Measurements from ENCODE around the gene MEGF9. TPM values are rescaled to one million over a fixed set of nuclear protein-coding genes. Genes with fewer than 3 reads are reported as not detected.

Gene MEGF9
- total and polyA plus RNA-seq, 2 donors (not counting 1 experiment from before 2014, with no cell fraction given): 3.5 to 11.3 TPM

DNA sequence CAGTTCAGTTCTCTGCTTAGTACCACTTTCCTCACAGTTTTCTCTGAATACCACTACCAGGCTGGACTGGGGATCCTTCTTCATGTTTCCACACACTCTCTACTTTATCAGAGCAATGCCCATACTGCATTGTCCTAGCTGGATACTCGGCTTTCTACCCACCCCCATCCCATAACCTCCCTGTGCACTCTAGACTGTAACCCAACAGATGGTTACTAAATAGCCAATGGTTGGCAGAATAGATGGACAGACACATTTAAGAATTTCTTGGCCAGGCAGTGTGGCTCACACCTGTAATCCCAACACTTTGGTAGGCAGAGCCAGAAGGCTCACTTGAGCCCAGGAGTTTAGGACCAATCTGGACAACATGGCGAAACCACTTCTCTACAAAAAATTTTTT lies 157.1 kb downstream of the MEGF9 start:
- H3K79me2 ChIP-seq (ENCODE audit: control insufficient read depth, insufficient read depth, low read length): peaks cover 21% of the 10 kb centered on the region
- CTCF ChIA-PET: no interaction called here
- DNase-seq: no peak
- H3K9me3 Mint-ChIP-seq (ENCODE audit: insufficient read depth): no peaks in the 10 kb centered on the region
- H3K4me1 ChIP-seq (ENCODE audit: control insufficient read depth in 2 of 2, insufficient read depth in 2 of 2, low read length in 2 of 2): peaks cover 4 to 5% of the 10 kb centered on the region in 2 donors
- no CpG with 5 or more reads among the region's 2 CpGs for WGBS (ENCODE audit: insufficient coverage)
- peaks cover 18% of the 10 kb centered on the region for H3K4me1 Mint-ChIP-seq
- intact Hi-C loops (cut with micrococcal nuclease): no loop called here
- H2AFZ ChIP-seq (ENCODE audit: insufficient read depth, low read depth, low read length, poor library complexity, severe bottlenecking): no peak overlapping the region
- no peak for ATAC-seq (ENCODE audit: low read depth)
- no peaks in the 10 kb centered on the region for H3K9me3 ChIP-seq (ENCODE audit: control extremely low read depth in 1 of 3, control insufficient read depth in 2 of 3, insufficient read depth in 1 of 3, low read length in 2 of 3)
- peaks cover 12 to 36% of the 10 kb centered on the region in 2 experiments for H3K36me3 ChIP-seq (replicated peaks in 1 of 2; ENCODE audit: control extremely low read depth in 1 of 2, control insufficient read depth in 1 of 2, extremely low read depth in 1 of 2, insufficient read depth in 2 of 2, low read length in 1 of 2)
- H3K27ac Mint-ChIP-seq: no peak overlapping the region
- H3K27ac ChIP-seq (ENCODE audit: low read length in 2 of 2): no peak overlapping the region
- no peaks in the 10 kb centered on the region for H3K27me3 ChIP-seq (replicated peaks in 1 of 4; ENCODE audit: control extremely low read depth in 1 of 4, control insufficient read depth in 3 of 4, insufficient read depth in 4 of 4, low read length in 3 of 4)
- no peak overlapping the region for H3K4me2 ChIP-seq (replicated peaks; ENCODE audit: low read depth, low read length, poor library complexity, severe bottlenecking)
- H4K20me1 ChIP-seq (ENCODE audit: control insufficient read depth, insufficient read depth, low read length, poor library complexity, severe bottlenecking): peaks cover 21% of the 10 kb centered on the region
- no peaks in the 10 kb centered on the region for H3K27me3 Mint-ChIP-seq
- POLR2A ChIA-PET: no interaction called here
- H3K9ac ChIP-seq (ENCODE audit: low read length): no peak overlapping the region
- TF ChIP-seq EZH2 (IDR thresholded peaks at IDR 0.05; ENCODE audit: borderline replicate concordance, insufficient read depth, low read depth, low read length, poor library complexity, severe bottlenecking): no peak
- TF ChIP-seq, protein P1, sequence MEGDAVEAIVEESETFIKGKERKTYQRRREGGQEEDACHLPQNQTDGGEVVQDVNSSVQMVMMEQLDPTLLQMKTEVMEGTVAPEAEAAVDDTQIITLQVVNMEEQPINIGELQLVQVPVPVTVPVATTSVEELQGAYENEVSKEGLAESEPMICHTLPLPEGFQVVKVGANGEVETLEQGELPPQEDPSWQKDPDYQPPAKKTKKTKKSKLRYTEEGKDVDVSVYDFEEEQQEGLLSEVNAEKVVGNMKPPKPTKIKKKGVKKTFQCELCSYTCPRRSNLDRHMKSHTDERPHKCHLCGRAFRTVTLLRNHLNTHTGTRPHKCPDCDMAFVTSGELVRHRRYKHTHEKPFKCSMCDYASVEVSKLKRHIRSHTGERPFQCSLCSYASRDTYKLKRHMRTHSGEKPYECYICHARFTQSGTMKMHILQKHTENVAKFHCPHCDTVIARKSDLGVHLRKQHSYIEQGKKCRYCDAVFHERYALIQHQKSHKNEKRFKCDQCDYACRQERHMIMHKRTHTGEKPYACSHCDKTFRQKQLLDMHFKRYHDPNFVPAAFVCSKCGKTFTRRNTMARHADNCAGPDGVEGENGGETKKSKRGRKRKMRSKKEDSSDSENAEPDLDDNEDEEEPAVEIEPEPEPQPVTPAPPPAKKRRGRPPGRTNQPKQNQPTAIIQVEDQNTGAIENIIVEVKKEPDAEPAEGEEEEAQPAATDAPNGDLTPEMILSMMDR (IDR thresholded peaks at IDR 0.05): no peak
- no peak overlapping the region for H3K4me3 Mint-ChIP-seq
- H3K4me3 ChIP-seq (ENCODE audit: control extremely low read depth in 1 of 5, extremely low read depth in 1 of 5, insufficient read depth in 1 of 5, low read depth in 2 of 5, low read length in 4 of 5): no peak overlapping the region

DNA sequence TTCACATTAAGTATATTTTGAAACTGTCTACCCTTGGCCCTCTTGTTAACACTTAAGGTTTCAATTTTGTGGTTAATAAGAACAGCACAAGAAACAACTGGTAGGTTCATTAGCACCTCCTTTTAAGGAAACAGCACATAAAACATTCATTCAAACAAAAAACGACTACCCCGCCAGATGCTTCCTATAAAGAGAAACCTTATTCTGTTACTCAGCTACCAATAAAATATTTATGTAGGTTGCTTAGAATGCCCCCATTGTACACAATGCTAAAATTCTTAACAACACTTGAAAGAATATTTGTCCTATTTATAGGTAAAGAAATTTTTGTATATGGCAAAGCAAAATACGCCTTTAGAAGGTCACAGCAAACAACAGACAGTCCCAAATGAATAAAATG lies 157.5 kb downstream of the MEGF9 start:
- H3K27ac Mint-ChIP-seq: no peak overlapping the region
- no CpG with 5 or more reads among the region's 3 CpGs for WGBS (ENCODE audit: insufficient coverage)
- DNase-seq: no peak
- no peak overlapping the region for H3K27ac ChIP-seq (ENCODE audit: low read length in 2 of 2)
- no peaks in the 10 kb centered on the region for H3K9me3 Mint-ChIP-seq (ENCODE audit: insufficient read depth)
- TF ChIP-seq EZH2 (IDR thresholded peaks at IDR 0.05; ENCODE audit: borderline replicate concordance, insufficient read depth, low read depth, low read length, poor library complexity, severe bottlenecking): no peak
- TF ChIP-seq, protein P1 (IDR thresholded peaks at IDR 0.05): no peak
- H3K4me1 Mint-ChIP-seq: peaks cover 18% of the 10 kb centered on the region
- no peak overlapping the region for H3K4me2 ChIP-seq (replicated peaks; ENCODE audit: low read depth, low read length, poor library complexity, severe bottlenecking)
- ATAC-seq (ENCODE audit: low read depth): no peak
- H3K9ac ChIP-seq (ENCODE audit: low read length): no peak overlapping the region
- H3K4me1 ChIP-seq (ENCODE audit: control insufficient read depth in 2 of 2, insufficient read depth in 2 of 2, low read length in 2 of 2): peaks cover 4 to 5% of the 10 kb centered on the region in 2 donors
- H3K27me3 Mint-ChIP-seq: no peaks in the 10 kb centered on the region
- H2AFZ ChIP-seq (ENCODE audit: insufficient read depth, low read depth, low read length, poor library complexity, severe bottlenecking): no peak overlapping the region
- no peaks in the 10 kb centered on the region for H3K27me3 ChIP-seq (replicated peaks in 1 of 4; ENCODE audit: control extremely low read depth in 1 of 4, control insufficient read depth in 3 of 4, insufficient read depth in 4 of 4, low read length in 3 of 4)
- POLR2A ChIA-PET: no interaction called here
- H3K36me3 ChIP-seq (replicated peaks in 1 of 2; ENCODE audit: control extremely low read depth in 1 of 2, control insufficient read depth in 1 of 2, extremely low read depth in 1 of 2, insufficient read depth in 2 of 2, low read length in 1 of 2): peaks cover 12 to 33% of the 10 kb centered on the region in 2 experiments
- H3K79me2 ChIP-seq (ENCODE audit: control insufficient read depth, insufficient read depth, low read length): peaks cover 21% of the 10 kb centered on the region
- H4K20me1 ChIP-seq (ENCODE audit: control insufficient read depth, insufficient read depth, low read length, poor library complexity, severe bottlenecking): peaks cover 18% of the 10 kb centered on the region
- no peak overlapping the region for H3K4me3 ChIP-seq (ENCODE audit: control extremely low read depth in 1 of 5, extremely low read depth in 1 of 5, insufficient read depth in 1 of 5, low read depth in 2 of 5, low read length in 4 of 5)
- no peaks in the 10 kb centered on the region for H3K9me3 ChIP-seq (ENCODE audit: control extremely low read depth in 1 of 3, control insufficient read depth in 2 of 3, insufficient read depth in 1 of 3, low read length in 2 of 3)
- no peak overlapping the region for H3K4me3 Mint-ChIP-seq
- intact Hi-C loops (cut with micrococcal nuclease): no loop called here
- CTCF ChIA-PET: no interaction called here
